ENCODE data around the gene RPS6KA2. TPM values are rescaled to one million over a fixed set of nuclear protein-coding genes. Genes with fewer than 3 reads are reported as not detected.

The RPS6KA2 gene
- total RNA-seq, 1 experiment from 2014 or later, result 4.1 TPM

GRCh38 chr6:166650047-166650446 lies 23.0 kb upstream of the RPS6KA2 start:
- no peak overlapping the region for H3K27ac ChIP-seq (ENCODE audit: low read length)
- H3K36me3 ChIP-seq (ENCODE audit: control insufficient read depth, insufficient read depth, low read length), result no peaks in the 10 kb centered on the region
- peaks cover 9% of the 10 kb centered on the region for H3K27me3 ChIP-seq (ENCODE audit: control insufficient read depth, insufficient read depth, low read length)
- TF ChIP-seq REST (IDR thresholded peaks at IDR 0.05; ENCODE audit: insufficient read depth in 1 of 2, low read depth in 2 of 2, low read length in 1 of 2) (no peak), CTCF (IDR thresholded peaks at IDR 0.05) (no peak), POLR2AphosphoS5 (IDR thresholded peaks at IDR 0.05; ENCODE audit: low read depth, low read length) (no peak), SIN3A (IDR thresholded peaks at IDR 0.05; ENCODE audit: borderline replicate concordance, insufficient read depth, low read depth, low read length) (no peak)
- no peak for ATAC-seq
- intact Hi-C loops (cut with micrococcal nuclease; ENCODE audit: unreplicated experiment) (no loop called here), in situ Hi-C loops (cut with HindIII; ENCODE audit: low pct_unique_long_range_greater_than_20kb, low sequenced_read_pairs) (no loop called here)
- ChIA-PET POLR2A (no interaction called here), CTCF (no interaction called here)
- no peaks in the 10 kb centered on the region for H3K4me1 ChIP-seq (ENCODE audit: control insufficient read depth, insufficient read depth, low read length)
- BruUV-seq (replicated peaks), result no TSS peak
- H3K4me3 ChIP-seq (ENCODE audit: low read depth in 2 of 2, low read length in 2 of 2), result no peak overlapping the region
- DNase-seq (ENCODE audit: low read depth, low spot score), result no peak
- H3K9me3 ChIP-seq (ENCODE audit: control insufficient read depth, insufficient read depth, low read depth, low read length), result no peaks in the 10 kb centered on the region

- TF ChIP-seq TCF7L2 (IDR thresholded peaks at IDR 0.05; ENCODE audit: low read depth, low read length) (no peak), REST (IDR thresholded peaks at IDR 0.05; ENCODE audit: insufficient read depth in 1 of 2, low read depth in 2 of 2, low read length in 1 of 2) (no peak), CTCF (IDR thresholded peaks at IDR 0.05) (no peak), SIN3A (IDR thresholded peaks at IDR 0.05; ENCODE audit: borderline replicate concordance, insufficient read depth, low read depth, low read length) (no peak), POLR2AphosphoS5 (IDR thresholded peaks at IDR 0.05; ENCODE audit: low read depth, low read length) (no peak)
- Histone ChIP-seq H3K27me3 (ENCODE audit: control insufficient read depth, insufficient read depth, low read length) (peaks cover 11% of the 10 kb centered on the region), H3K4me1 (ENCODE audit: control insufficient read depth, insufficient read depth, low read length) (no peaks in the 10 kb centered on the region), H3K36me3 (ENCODE audit: control insufficient read depth, insufficient read depth, low read length) (no peaks in the 10 kb centered on the region), H3K27ac (ENCODE audit: low read length) (no peak overlapping the region), H3K9me3 (ENCODE audit: control insufficient read depth, insufficient read depth, low read depth, low read length) (no peaks in the 10 kb centered on the region), H3K4me3 (ENCODE audit: low read depth in 2 of 2, low read length in 2 of 2) (no peak overlapping the region)
- intact Hi-C loops (cut with micrococcal nuclease; ENCODE audit: unreplicated experiment), result no loop called here
- DNase-seq (ENCODE audit: low read depth, low spot score) (no peak), ATAC-seq (no peak)
- in situ Hi-C loops (cut with HindIII; ENCODE audit: low pct_unique_long_range_greater_than_20kb, low sequenced_read_pairs), result no loop called here
- no TSS peak for BruUV-seq (replicated peaks)
- ChIA-PET POLR2A (no interaction called here), CTCF (no interaction called here)
Measured at GRCh38 chr6:166648846-166649245, 21.8 kb upstream of the RPS6KA2 start.

Measured in Panc1 (cell line).